ENCODE measurements around the gene GYS1.
"Not testable (repeated sequence)": the region's sequence is repeated elsewhere in the genome, so short reads cannot be mapped to it uniquely, and the experiment has no call there.

GYS1 gene
- total RNA-seq, result 21.1 to 53.5 reads per million in 2 experiments

GRCh38 chr19:48993175-48994034 is at the start of gene GYS1, which contains the start of gene RUVBL2:
TSS of gene GYS1 (minus strand) at chr19:48993309. CDS start at chr19:48993112, 197 bp downstream.
TSS of gene RUVBL2 (plus strand) at chr19:48993887. CDS start at chr19:48993912, 25 bp downstream.
- DNase-seq (ENCODE audit: low read depth), result peak; percentile 99

GRCh38 chr19:49042666-49043065 is 49.6 kb upstream of the GYS1 start:
- DNase-seq (ENCODE audit: low read depth), result not testable (repeated sequence)

GRCh38 chr19:49042177-49042576 is 49.1 kb upstream of the GYS1 start:
- DNase-seq (ENCODE audit: low read depth), result no peak

GRCh38 chr19:49039736-49040135 is 46.6 kb upstream of the GYS1 start:
- DNase-seq (ENCODE audit: low read depth), result not testable (repeated sequence)

GRCh38 chr19:49038557-49039276 is 45.6 kb upstream of the GYS1 start:
- DNase-seq (ENCODE audit: low read depth), result not testable (repeated sequence)

- DNase-seq (ENCODE audit: low read depth), result not testable (repeated sequence)
Observed at GRCh38 chr19:49038111-49038510, 45.0 kb upstream of the GYS1 start.

- not testable (repeated sequence) for DNase-seq (ENCODE audit: low read depth)
Observed at GRCh38 chr19:49036815-49037214, 43.7 kb upstream of the GYS1 start, which contains the start of gene CGB1. TSS of gene CGB1 (minus strand) at chr19:49036895. CDS start at chr19:49036711, 184 bp downstream.

- peak; percentile 30 for DNase-seq (ENCODE audit: low read depth)
Observed at GRCh38 chr19:49031642-49032301, 38.7 kb upstream of the GYS1 start, which contains the start of gene CGB2. TSS of gene CGB2 (plus strand) at chr19:49031890. CDS start at chr19:49032096, 206 bp downstream.

- not testable (repeated sequence) for DNase-seq (ENCODE audit: low read depth)
Observed at GRCh38 chr19:49030323-49030722, 37.2 kb upstream of the GYS1 start.

GRCh38 chr19:49029749-49030148 is 36.6 kb upstream of the GYS1 start:
- DNase-seq (ENCODE audit: low read depth), result not testable (repeated sequence)

- not testable (repeated sequence) for DNase-seq (ENCODE audit: low read depth)
Observed at GRCh38 chr19:49028686-49029085, 35.6 kb upstream of the GYS1 start.

- not testable (repeated sequence) for DNase-seq (ENCODE audit: low read depth)
Observed at GRCh38 chr19:49025599-49025998, 32.5 kb upstream of the GYS1 start.

- DNase-seq (ENCODE audit: low read depth), result not testable (repeated sequence)
Observed at GRCh38 chr19:49025088-49025487, 32.0 kb upstream of the GYS1 start.

GRCh38 chr19:49024233-49024632 is 31.1 kb upstream of the GYS1 start, which contains the start of gene CGB3:
TSS of gene CGB3 (minus strand) at chr19:49024333. CDS start at chr19:49023971, 362 bp downstream.
- not testable (repeated sequence) for DNase-seq (ENCODE audit: low read depth)

GRCh38 chr19:49022116-49022515 is 29.0 kb upstream of the GYS1 start:
- no peak for DNase-seq (ENCODE audit: low read depth)

GRCh38 chr19:49020931-49021895 is 28.1 kb upstream of the GYS1 start:
- no peak for DNase-seq (ENCODE audit: low read depth)

GRCh38 chr19:49020342-49020741 is 27.2 kb upstream of the GYS1 start:
- DNase-seq (ENCODE audit: low read depth), result no peak

GRCh38 chr19:49019242-49019932 is 26.3 kb upstream of the GYS1 start:
- peak; percentile 50 for DNase-seq (ENCODE audit: low read depth)

GRCh38 chr19:49018388-49019241 is 25.5 kb upstream of the GYS1 start:
- DNase-seq (ENCODE audit: low read depth), result not testable (repeated sequence)
